ENCODE results near the gene VANGL2.

DNA sequence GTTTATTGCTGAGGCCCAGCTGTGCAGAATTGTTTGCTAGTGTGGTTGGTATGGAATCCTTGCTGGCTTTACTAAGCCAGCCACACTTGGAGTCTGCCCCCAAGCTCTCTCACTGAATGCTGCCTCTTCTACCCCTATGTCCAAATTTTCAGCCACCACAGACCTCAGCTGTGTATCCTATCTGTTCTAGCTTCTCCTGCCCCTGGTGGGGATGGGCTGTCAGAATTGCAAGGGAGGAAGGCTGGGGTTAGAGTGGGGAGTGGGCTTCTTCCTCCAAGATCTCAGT lies 29.1 kb upstream of the VANGL2 start:
- TF ChIP-seq, protein P1, sequence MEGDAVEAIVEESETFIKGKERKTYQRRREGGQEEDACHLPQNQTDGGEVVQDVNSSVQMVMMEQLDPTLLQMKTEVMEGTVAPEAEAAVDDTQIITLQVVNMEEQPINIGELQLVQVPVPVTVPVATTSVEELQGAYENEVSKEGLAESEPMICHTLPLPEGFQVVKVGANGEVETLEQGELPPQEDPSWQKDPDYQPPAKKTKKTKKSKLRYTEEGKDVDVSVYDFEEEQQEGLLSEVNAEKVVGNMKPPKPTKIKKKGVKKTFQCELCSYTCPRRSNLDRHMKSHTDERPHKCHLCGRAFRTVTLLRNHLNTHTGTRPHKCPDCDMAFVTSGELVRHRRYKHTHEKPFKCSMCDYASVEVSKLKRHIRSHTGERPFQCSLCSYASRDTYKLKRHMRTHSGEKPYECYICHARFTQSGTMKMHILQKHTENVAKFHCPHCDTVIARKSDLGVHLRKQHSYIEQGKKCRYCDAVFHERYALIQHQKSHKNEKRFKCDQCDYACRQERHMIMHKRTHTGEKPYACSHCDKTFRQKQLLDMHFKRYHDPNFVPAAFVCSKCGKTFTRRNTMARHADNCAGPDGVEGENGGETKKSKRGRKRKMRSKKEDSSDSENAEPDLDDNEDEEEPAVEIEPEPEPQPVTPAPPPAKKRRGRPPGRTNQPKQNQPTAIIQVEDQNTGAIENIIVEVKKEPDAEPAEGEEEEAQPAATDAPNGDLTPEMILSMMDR (IDR thresholded peaks at IDR 0.05; ENCODE audit: insufficient read depth, low read length) = no peak
- TF ChIP-seq GABPA (IDR thresholded peaks at IDR 0.05; ENCODE audit: low read depth) (no peak), POLR2AphosphoS5 (IDR thresholded peaks at IDR 0.05; ENCODE audit: low read depth) (no peak)
- TF ChIP-seq, protein P2, sequence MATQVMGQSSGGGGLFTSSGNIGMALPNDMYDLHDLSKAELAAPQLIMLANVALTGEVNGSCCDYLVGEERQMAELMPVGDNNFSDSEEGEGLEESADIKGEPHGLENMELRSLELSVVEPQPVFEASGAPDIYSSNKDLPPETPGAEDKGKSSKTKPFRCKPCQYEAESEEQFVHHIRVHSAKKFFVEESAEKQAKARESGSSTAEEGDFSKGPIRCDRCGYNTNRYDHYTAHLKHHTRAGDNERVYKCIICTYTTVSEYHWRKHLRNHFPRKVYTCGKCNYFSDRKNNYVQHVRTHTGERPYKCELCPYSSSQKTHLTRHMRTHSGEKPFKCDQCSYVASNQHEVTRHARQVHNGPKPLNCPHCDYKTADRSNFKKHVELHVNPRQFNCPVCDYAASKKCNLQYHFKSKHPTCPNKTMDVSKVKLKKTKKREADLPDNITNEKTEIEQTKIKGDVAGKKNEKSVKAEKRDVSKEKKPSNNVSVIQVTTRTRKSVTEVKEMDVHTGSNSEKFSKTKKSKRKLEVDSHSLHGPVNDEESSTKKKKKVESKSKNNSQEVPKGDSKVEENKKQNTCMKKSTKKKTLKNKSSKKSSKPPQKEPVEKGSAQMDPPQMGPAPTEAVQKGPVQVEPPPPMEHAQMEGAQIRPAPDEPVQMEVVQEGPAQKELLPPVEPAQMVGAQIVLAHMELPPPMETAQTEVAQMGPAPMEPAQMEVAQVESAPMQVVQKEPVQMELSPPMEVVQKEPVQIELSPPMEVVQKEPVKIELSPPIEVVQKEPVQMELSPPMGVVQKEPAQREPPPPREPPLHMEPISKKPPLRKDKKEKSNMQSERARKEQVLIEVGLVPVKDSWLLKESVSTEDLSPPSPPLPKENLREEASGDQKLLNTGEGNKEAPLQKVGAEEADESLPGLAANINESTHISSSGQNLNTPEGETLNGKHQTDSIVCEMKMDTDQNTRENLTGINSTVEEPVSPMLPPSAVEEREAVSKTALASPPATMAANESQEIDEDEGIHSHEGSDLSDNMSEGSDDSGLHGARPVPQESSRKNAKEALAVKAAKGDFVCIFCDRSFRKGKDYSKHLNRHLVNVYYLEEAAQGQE (IDR thresholded peaks at IDR 0.05; ENCODE audit: insufficient replicate concordance, low read depth) = no peak

All from HL-60 (cell line).